ENCODE measurements around the gene RBFOX2. TPM values are rescaled to one million over a fixed set of nuclear protein-coding genes. Genes with fewer than 3 reads are reported as not detected.
"Not testable (repeated sequence)": the region's sequence is repeated elsewhere in the genome, so short reads cannot be mapped to it uniquely, and the experiment has no call there.

Gene RBFOX2
- total RNA-seq, 1 experiment from 2014 or later, result 116 TPM

GRCh38 chr22:35708453-35708852 is 320.2 kb downstream of the RBFOX2 start:
- DNase-seq (ENCODE audit: low read depth), result no peak

GRCh38 chr22:35705141-35705540 is 323.5 kb downstream of the RBFOX2 start:
- DNase-seq (ENCODE audit: low read depth), result peak; percentile 78

- no peak for DNase-seq (ENCODE audit: low read depth)
Measured at GRCh38 chr22:35703861-35704584, 324.6 kb downstream of the RBFOX2 start.

- not testable (repeated sequence) for DNase-seq (ENCODE audit: low read depth)
Measured at GRCh38 chr22:35699852-35700251, 328.8 kb downstream of the RBFOX2 start.

- no peak for DNase-seq (ENCODE audit: low read depth)
Measured at GRCh38 chr22:35697142-35697541, 331.5 kb downstream of the RBFOX2 start.

GRCh38 chr22:35695202-35695601 is 333.4 kb downstream of the RBFOX2 start:
- no peak for DNase-seq (ENCODE audit: low read depth)

GRCh38 chr22:35690001-35690400 is 338.6 kb downstream of the RBFOX2 start:
- DNase-seq (ENCODE audit: low read depth), result no peak

GRCh38 chr22:35688913-35689675 is 339.5 kb downstream of the RBFOX2 start:
- no peak for DNase-seq (ENCODE audit: low read depth)

Other genes starting within 250 kb of the RBFOX2 start
- gene APOL3, start 131.9 kb upstream of the RBFOX2 start, total RNA-seq (2014; rRNA removed), result 1.5 and 3.2 TPM in 2 replicates
- 0.17 TPM in 1 of 2 replicates, not detected in the other for gene APOL4, start 173.0 kb upstream of the RBFOX2 start, total RNA-seq (2014; rRNA removed)
- 38.3 and 44.6 TPM in 2 replicates for gene APOL2, start 210.7 kb upstream of the RBFOX2 start, total RNA-seq (2014; rRNA removed)
- 1.4 and 1.7 TPM in 2 replicates for gene APOL1, start 224.3 kb upstream of the RBFOX2 start, total RNA-seq (2014; rRNA removed)

Data from LHCN-M2 (cell line).